ENCODE measurements around the gene PER2. TPM values are rescaled to one million over a fixed set of nuclear protein-coding genes. Genes with fewer than 3 reads are reported as not detected.

The PER2 gene
- polyA plus RNA-seq, 2 of the 4 experiments (the other 2 are of a cell fraction) = 3.4 to 8.5 TPM

DNA sequence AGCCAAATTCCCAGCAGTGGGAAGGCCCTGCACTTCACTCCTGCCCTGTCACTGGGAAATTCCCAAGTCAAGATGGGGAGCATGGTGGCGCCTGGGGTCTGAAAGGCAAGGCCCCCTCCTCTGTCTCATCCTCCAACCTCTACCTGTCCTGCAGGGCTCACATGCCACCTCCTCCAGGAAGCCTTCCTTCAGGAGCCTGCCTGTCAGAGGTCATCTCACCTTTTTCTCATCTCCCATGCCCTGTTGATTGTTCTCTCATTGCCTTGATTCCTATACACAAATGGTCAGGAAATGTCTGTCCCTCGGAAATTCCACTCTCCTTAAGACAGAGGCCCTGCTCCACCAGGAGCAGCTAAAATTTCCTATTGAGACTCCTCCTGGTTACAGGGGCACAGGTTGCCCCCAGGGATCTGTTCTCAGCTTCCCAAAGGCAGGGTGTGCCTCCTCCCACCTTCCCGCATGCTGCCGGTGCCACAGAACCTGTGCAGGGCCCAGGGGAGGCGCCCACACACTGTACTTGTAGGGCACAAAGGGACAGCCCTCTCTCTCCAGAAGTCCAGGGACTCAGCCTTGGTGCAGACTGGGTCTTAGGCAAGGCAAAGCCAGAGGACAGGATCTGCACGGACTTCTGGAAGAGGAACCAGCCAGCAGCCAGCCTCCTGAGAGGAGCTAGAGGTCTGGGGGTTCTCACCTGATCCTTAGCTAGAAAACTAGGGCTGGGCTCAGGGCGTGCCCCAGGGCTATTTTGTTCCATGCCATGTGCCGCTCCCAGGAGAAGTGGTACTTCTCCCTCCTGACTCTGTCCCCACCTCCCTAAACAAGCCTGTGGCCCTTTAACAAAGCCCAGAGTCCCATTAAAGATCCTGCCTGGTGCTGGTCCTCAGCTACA is 61.5 kb downstream of the PER2 start:
- ChIA-PET POLR2A (interaction anchor here (0.9 to 1.5 kb wide), 2 partner anchors 12 to 13 kb away, joined by 3 read pairs; partner anchors contain the start of gene HES6), CTCF (no interaction called here)
- Histone ChIP-seq H3K9me3 (no peaks in the 10 kb centered on the region), H3K27ac (no peak overlapping the region), H3K4me3 (no peak overlapping the region), H3K4me2 (no peak overlapping the region), H3K4me1 (no peaks in the 10 kb centered on the region)
- 71% methylated on average over 8 of the region's 8 CpGs for whole genome bisulfite sequencing (ENCODE audit: missing lambda C conversion rate)
- FAIRE-seq (no peak), ATAC-seq (no peak; a peak in 1 of 6 replicates), DNase-seq (ENCODE audit: low read depth in 1 of 2, low spot score in 1 of 2) (no peak)
- TF ChIP-seq CHD2 (IDR thresholded peaks at IDR 0.05; ENCODE audit: low read length, partially characterized antibody) = no peak
- TF ChIP-seq, protein P1, sequence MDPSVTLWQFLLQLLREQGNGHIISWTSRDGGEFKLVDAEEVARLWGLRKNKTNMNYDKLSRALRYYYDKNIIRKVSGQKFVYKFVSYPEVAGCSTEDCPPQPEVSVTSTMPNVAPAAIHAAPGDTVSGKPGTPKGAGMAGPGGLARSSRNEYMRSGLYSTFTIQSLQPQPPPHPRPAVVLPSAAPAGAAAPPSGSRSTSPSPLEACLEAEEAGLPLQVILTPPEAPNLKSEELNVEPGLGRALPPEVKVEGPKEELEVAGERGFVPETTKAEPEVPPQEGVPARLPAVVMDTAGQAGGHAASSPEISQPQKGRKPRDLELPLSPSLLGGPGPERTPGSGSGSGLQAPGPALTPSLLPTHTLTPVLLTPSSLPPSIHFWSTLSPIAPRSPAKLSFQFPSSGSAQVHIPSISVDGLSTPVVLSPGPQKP (IDR thresholded peaks at IDR 0.05; ENCODE audit: low read depth, low read length) = no peak
- no peak for TF ChIP-seq RARB (CRISPR knock-in tag; IDR thresholded peaks at IDR 0.05)
- no peak for TF ChIP-seq NR3C1 (IDR thresholded peaks at IDR 0.05)
- TF ChIP-seq, protein P2, sequence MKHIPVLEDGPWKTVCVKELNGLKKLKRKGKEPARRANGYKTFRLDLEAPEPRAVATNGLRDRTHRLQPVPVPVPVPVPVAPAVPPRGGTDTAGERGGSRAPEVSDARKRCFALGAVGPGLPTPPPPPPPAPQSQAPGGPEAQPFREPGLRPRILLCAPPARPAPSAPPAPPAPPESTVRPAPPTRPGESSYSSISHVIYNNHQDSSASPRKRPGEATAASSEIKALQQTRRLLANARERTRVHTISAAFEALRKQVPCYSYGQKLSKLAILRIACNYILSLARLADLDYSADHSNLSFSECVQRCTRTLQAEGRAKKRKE (CRISPR knock-in tag; IDR thresholded peaks at IDR 0.05; ENCODE audit: low read depth) = no peak
- no peak for TF ChIP-seq ZNF302 (CRISPR knock-in tag; IDR thresholded peaks at IDR 0.05)
- no peak for TF ChIP-seq HOXA7 (CRISPR knock-in tag; IDR thresholded peaks at IDR 0.05)
- TF ChIP-seq, protein P3, sequence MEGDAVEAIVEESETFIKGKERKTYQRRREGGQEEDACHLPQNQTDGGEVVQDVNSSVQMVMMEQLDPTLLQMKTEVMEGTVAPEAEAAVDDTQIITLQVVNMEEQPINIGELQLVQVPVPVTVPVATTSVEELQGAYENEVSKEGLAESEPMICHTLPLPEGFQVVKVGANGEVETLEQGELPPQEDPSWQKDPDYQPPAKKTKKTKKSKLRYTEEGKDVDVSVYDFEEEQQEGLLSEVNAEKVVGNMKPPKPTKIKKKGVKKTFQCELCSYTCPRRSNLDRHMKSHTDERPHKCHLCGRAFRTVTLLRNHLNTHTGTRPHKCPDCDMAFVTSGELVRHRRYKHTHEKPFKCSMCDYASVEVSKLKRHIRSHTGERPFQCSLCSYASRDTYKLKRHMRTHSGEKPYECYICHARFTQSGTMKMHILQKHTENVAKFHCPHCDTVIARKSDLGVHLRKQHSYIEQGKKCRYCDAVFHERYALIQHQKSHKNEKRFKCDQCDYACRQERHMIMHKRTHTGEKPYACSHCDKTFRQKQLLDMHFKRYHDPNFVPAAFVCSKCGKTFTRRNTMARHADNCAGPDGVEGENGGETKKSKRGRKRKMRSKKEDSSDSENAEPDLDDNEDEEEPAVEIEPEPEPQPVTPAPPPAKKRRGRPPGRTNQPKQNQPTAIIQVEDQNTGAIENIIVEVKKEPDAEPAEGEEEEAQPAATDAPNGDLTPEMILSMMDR (IDR thresholded peaks at IDR 0.05) = no peak
- peak; percentile 18 for TF ChIP-seq ZFP36 (IDR thresholded peaks at IDR 0.05; ENCODE audit: borderline replicate concordance, partially characterized antibody)

DNA sequence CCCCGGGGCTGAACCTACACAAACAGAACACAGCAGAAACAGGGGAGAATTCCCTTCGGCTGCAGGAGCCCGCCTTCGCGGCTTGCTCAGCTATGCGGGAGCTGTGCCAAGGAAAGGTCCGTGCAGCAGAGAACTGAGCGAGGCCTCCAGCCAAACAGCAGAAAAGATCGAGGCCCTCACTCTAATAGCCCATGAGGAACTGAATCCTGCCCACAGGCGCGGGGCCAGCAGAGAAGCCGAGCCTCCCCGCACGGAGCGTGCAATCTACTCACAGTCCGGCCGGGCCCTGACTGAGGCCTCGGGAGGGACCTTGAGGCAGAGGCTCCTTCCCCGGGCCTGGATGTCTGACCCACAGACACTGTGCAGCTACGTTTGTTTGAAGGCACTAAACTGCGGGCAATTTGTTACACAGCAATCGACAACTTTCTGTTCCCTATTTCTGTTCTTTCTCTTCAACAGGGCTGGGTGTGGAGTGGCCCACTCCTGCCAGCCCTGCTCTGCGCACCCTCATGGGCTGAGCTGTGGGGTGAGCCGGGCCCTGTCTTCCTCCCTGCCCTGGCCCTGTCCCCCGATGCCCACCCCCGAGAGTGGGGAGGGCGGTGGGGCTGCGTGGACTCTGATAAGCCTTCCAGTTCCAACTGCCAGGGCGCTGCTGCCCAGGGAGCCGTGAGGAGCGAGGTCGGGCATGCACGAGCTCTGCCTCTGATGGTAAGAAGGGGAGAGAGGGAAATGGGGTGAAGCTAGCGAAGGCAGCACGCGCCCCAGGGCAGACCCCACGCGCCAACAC is 62.3 kb downstream of the PER2 start:
- ChIA-PET CTCF (no interaction called here), POLR2A (no interaction called here)
- DNase-seq (ENCODE audit: low read depth in 1 of 2, low spot score in 1 of 2) = no peak
- no peak for FAIRE-seq
- TF ChIP-seq CBX2 (IDR thresholded peaks at IDR 0.05; ENCODE audit: borderline replicate concordance, low read depth) (no peak), HEYL (CRISPR knock-in tag; IDR thresholded peaks at IDR 0.05) (no peak), KDM5A (IDR thresholded peaks at IDR 0.05) (no peak), HOXB5 (CRISPR knock-in tag; IDR thresholded peaks at IDR 0.05) (no peak), MAZ (IDR thresholded peaks at IDR 0.05; ENCODE audit: borderline replicate concordance, low read depth, low read length) (no peak)
- TF ChIP-seq, protein P1 (IDR thresholded peaks at IDR 0.05; ENCODE audit: low read depth, low read length) = no peak
- TF ChIP-seq, protein P3 (IDR thresholded peaks at IDR 0.05) = no peak
- 74% methylated on average over 32 of the region's 38 CpGs for WGBS (ENCODE audit: missing lambda C conversion rate)
- H3K4me2 ChIP-seq = no peak overlapping the region
- no peaks in the 10 kb centered on the region for H3K4me1 ChIP-seq
- H3K9me3 ChIP-seq = no peaks in the 10 kb centered on the region
- ATAC-seq = no peak
- H3K4me3 ChIP-seq = no peak overlapping the region
- H3K27ac ChIP-seq = no peak overlapping the region

All from A549 (cell line).